Panc1 (cell line): ENCODE results near the gene CDHR5. TPM values are rescaled to one million over a fixed set of nuclear protein-coding genes. Genes with fewer than 3 reads are reported as not detected.

ENCODE experiments used
- ATAC-seq: fragments of 200-7000 bp; cut with Tn5 transposase; 2 replicates; pipeline ENCODE4 v1.9.1; 2020; ENCODE audit warnings: mild to moderate bottlenecking, moderate library complexity
- BruUV-seq: library from RNA; stranded (reverse); fragments of 400-500 nt; replicated peaks from 2 replicates; lab custom pipeline; 2021; lab: Mats Ljungman, UMichigan
- CTCF ChIA-PET: fragments of 300-600 bp; sonication (Branson Sonifier 250); formaldehyde crosslinking; loops from one replicate; lab custom pipeline; 2022; ENCODE audit warnings: antibody characterized with exemption; lab: Charles Lee
- POLR2A ChIA-PET: fragments of 300-600 bp; sonication (Branson Sonifier 250); formaldehyde crosslinking; loops from one replicate; lab custom pipeline; 2022; ENCODE audit warnings: antibody characterized with exemption; lab: Charles Lee
- DNase-seq: peaks from one replicate; pipeline ENCODE4 v3.0.0-alpha.2; 2010; ENCODE audit warnings: low read depth, low spot score
- H3K27ac ChIP-seq: 2 replicates; pipeline ENCODE4 v1.5.1; 2011; ENCODE audit warnings: mild to moderate bottlenecking, low read length, inconsistent platforms
- H3K27me3 ChIP-seq: fragments of 200-500 bp; sonication (Bioruptor generic); 2 replicates; pipeline ENCODE4 v1.6.0; 2014; ENCODE audit warnings: low read length, inconsistent platforms; ENCODE audit not compliant: control insufficient read depth, insufficient read depth
- H3K36me3 ChIP-seq: fragments of 200-500 bp; sonication (Bioruptor generic); 2 replicates; pipeline ENCODE4 v1.5.1; 2014; ENCODE audit warnings: inconsistent platforms, mild to moderate bottlenecking, low read length, moderate library complexity; ENCODE audit not compliant: control insufficient read depth, insufficient read depth
- H3K4me1 ChIP-seq: 2 replicates; pipeline ENCODE4 v1.5.1; 2011; ENCODE audit warnings: inconsistent platforms, mild to moderate bottlenecking, low read length, moderate library complexity; ENCODE audit not compliant: control insufficient read depth, insufficient read depth
- H3K4me3 ChIP-seq, 2 experiments: 2 replicates each; pipeline ENCODE4 v1.5.1; 2011 to 2012; ENCODE audit warnings: low read depth in 2 of 2, low read length in 2 of 2, mild to moderate bottlenecking in 2 of 2, inconsistent platforms in 1 of 2, moderate library complexity in 1 of 2
- H3K9me3 ChIP-seq: fragments of 200-500 bp; sonication (Bioruptor generic); 2 replicates; pipeline ENCODE4 v1.5.1; 2014; ENCODE audit warnings: low read depth, mild to moderate bottlenecking, inconsistent platforms, low read length, moderate library complexity; ENCODE audit not compliant: control insufficient read depth, insufficient read depth
- POLR2AphosphoS5 ChIP-seq: IDR thresholded peaks from 2 replicates; pipeline ENCODE4 v1.6.1; 2012; ENCODE audit warnings: mild to moderate bottlenecking, low read depth, low read length, moderate library complexity
- SIN3A ChIP-seq: IDR thresholded peaks from 2 replicates; pipeline ENCODE4 v1.6.1; 2012; ENCODE audit warnings: low read depth, mild to moderate bottlenecking, low read length, moderate library complexity, borderline replicate concordance; ENCODE audit not compliant: insufficient read depth
- TCF7L2 ChIP-seq: IDR thresholded peaks from 2 replicates; pipeline ENCODE4 v1.6.1; 2011; ENCODE audit warnings: mild to moderate bottlenecking, low read depth, low read length, inconsistent platforms
- in situ Hi-C: cut with HindIII; loops from 2 replicates; pipeline ENCODE4 v1.10.0; 2016; ENCODE audit warnings: low sequenced_read_pairs, low pct_unique_long_range_greater_than_20kb
- intact Hi-C: fragments of 100-400 bp; cut with micrococcal nuclease; formaldehyde crosslinking; loops from one replicate; pipeline ENCODE4 v1.10.0; 2022; ENCODE audit not compliant: unreplicated experiment
- total RNA-seq: library from RNA; stranded (reverse); gene quantifications from one replicate; pipeline ENCODE4 v1.2.1, GENCODE V29; 2021; ENCODE audit not compliant: unreplicated experiment
- TF ChIP-seq, protein P1 (sequence below): fragments of 450-650 bp; IDR thresholded peaks from 2 replicates; pipeline ENCODE4 v1.5.1; 2017; ENCODE audit warnings: mild to moderate bottlenecking
- TF ChIP-seq, protein P2 (sequence below), 2 experiments: IDR thresholded peaks; 2 replicates each; pipeline ENCODE4 v1.6.1; 2011 to 2012; ENCODE audit warnings: low read depth in 2 of 2, control low read depth in 1 of 2, low read length in 1 of 2, mild to moderate bottlenecking in 1 of 2, moderate library complexity in 1 of 2; ENCODE audit not compliant: insufficient read depth in 1 of 2

CDHR5 gene
- total RNA-seq, 1 experiment from 2014 or later = not detected

DNA sequence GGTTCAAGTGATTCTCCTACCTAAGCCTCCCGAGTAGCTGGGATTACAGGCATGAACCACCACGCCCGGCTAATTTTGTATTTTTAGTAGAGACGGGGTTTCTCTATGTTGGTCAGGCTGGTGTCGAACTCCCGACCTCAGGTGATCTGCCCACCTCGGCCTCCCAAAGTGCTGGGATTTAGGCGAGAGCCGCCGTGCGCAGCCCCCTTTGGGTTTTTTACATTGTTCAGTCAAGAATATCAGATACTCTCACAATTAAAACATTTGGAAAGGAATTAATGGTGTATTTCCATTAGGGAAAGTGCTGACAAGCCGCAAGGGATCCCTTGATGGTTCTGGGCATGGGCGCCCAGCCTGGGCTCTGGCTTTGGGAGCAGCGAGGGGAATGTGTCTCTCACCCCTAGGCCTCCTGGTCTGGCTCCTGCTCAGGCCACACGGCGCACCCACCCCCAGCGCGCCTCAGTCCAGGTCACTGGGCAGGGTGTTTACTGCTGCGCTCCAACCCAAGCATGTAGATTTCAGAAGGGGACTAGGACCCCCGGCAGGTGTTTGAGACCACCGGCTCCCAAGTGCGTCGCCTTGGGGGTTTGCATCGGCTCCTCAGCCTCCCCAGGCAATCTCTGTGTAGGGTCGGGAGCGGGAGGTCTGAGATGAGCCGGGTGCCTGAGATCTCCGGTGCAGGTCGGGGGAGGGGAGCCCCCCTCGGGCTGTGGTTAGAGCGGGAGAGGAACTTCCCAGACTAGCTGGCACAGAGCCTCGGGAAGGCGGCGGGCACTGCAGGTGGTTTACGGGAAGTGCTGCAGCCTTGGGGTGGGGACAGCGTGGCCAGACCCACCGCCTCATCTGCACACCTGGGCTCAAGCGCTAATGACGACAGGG, 8.2 kb downstream of the CDHR5 start:
- ChIA-PET CTCF (no interaction called here), POLR2A (interaction anchor here (1.1 kb wide), 1 partner anchor 79 kb away, joined by 4 read pairs; the partner anchor contains the start of gene TMEM80)
- Histone ChIP-seq H3K27me3 (no peaks in the 10 kb centered on the region), H3K4me3 (peak overlapping the region; percentile 63 to 64; a peak in 3 of 4 replicates), H3K9me3 (no peaks in the 10 kb centered on the region), H3K36me3 (peaks cover 6% of the 10 kb centered on the region), H3K27ac (peak overlapping the region; percentile 80), H3K4me1 (peaks cover 49% of the 10 kb centered on the region)
- no peak for TF ChIP-seq POLR2AphosphoS5
- TF ChIP-seq SIN3A = no peak
- TF ChIP-seq, protein P1, sequence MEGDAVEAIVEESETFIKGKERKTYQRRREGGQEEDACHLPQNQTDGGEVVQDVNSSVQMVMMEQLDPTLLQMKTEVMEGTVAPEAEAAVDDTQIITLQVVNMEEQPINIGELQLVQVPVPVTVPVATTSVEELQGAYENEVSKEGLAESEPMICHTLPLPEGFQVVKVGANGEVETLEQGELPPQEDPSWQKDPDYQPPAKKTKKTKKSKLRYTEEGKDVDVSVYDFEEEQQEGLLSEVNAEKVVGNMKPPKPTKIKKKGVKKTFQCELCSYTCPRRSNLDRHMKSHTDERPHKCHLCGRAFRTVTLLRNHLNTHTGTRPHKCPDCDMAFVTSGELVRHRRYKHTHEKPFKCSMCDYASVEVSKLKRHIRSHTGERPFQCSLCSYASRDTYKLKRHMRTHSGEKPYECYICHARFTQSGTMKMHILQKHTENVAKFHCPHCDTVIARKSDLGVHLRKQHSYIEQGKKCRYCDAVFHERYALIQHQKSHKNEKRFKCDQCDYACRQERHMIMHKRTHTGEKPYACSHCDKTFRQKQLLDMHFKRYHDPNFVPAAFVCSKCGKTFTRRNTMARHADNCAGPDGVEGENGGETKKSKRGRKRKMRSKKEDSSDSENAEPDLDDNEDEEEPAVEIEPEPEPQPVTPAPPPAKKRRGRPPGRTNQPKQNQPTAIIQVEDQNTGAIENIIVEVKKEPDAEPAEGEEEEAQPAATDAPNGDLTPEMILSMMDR = no peak
- TF ChIP-seq TCF7L2 = no peak
- TF ChIP-seq, protein P2, sequence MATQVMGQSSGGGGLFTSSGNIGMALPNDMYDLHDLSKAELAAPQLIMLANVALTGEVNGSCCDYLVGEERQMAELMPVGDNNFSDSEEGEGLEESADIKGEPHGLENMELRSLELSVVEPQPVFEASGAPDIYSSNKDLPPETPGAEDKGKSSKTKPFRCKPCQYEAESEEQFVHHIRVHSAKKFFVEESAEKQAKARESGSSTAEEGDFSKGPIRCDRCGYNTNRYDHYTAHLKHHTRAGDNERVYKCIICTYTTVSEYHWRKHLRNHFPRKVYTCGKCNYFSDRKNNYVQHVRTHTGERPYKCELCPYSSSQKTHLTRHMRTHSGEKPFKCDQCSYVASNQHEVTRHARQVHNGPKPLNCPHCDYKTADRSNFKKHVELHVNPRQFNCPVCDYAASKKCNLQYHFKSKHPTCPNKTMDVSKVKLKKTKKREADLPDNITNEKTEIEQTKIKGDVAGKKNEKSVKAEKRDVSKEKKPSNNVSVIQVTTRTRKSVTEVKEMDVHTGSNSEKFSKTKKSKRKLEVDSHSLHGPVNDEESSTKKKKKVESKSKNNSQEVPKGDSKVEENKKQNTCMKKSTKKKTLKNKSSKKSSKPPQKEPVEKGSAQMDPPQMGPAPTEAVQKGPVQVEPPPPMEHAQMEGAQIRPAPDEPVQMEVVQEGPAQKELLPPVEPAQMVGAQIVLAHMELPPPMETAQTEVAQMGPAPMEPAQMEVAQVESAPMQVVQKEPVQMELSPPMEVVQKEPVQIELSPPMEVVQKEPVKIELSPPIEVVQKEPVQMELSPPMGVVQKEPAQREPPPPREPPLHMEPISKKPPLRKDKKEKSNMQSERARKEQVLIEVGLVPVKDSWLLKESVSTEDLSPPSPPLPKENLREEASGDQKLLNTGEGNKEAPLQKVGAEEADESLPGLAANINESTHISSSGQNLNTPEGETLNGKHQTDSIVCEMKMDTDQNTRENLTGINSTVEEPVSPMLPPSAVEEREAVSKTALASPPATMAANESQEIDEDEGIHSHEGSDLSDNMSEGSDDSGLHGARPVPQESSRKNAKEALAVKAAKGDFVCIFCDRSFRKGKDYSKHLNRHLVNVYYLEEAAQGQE (IDR thresholded peaks at IDR 0.05; ENCODE audit: insufficient read depth in 1 of 2, low read depth in 2 of 2, low read length in 1 of 2) = no peak
- DNase-seq (no peak), ATAC-seq (no peak)
- intact Hi-C loops = no loop called here
- in situ Hi-C loops = no loop called here
- BruUV-seq = TSS peak; percentile 20

DNA sequence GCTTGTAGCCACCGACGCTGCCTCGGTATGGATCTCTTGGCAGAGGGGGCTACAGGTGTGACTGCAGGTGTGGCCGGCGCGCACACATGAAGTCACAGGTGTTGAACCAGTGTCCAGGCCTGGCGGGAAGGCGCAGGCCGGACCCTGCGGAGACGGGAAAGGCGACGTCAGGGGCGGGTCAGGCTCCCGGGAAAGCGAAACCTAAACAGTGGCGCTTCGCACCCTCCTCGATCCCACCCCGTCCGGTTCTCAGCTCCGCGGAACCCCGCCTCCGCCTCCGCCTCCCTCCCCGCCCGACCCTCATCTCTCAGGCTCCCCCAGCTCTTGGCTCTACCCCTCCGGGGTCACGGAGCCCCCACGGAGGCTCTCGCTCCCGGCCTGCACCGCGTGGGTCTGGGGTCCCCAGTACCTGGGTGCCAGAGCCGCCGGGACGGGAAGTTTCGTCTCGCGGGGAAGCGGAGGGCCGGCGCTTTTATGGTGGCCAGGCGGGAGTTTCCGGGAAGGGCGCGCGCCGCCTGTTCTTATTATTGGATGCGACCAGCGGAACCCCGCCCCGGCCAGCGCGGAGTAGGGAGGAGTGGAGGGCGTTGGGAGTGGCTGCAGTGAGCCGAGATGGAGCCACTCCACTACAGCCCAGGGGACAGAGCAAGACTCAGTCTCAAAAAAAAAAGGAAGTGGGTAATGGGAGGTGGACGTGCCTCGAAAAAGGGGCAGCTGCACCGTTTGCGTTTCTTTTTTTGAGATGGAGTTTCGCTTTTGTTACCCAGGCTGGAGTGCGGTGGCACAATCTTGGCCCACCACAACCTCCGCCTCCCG, 9.0 kb downstream of the CDHR5 start, which contains the start of gene IRF7:
TSS of gene IRF7 (minus strand) at position 447 of the 816 bp plus-strand sequence. CDS start 586 bp downstream, outside the sequence.
- CTCF ChIA-PET = no interaction called here
- DNase-seq (no peak), ATAC-seq (peak; percentile 79)
- in situ Hi-C loops = no loop called here
- H3K9me3 ChIP-seq = no peaks in the 10 kb centered on the region
- H3K27ac ChIP-seq = peak within 1 kb of the TSS; percentile 80
- intact Hi-C loops = no loop called here
- peaks cover 14% of the 10 kb centered on the region for H3K36me3 ChIP-seq
- POLR2A ChIA-PET = interaction anchor here (1.1 kb wide), 1 partner anchor 80 kb away, joined by 4 read pairs; the partner anchor contains the start of gene TMEM80
- TF ChIP-seq TCF7L2 (peak; percentile 75), SIN3A (peak; percentile 69; the same call in 1 of the 2 replicates), POLR2AphosphoS5 (peak; percentile 96)
- TF ChIP-seq, protein P2 (IDR thresholded peaks at IDR 0.05; ENCODE audit: insufficient read depth in 1 of 2, low read depth in 2 of 2, low read length in 1 of 2) = no peak
- TF ChIP-seq, protein P1 = no peak
- peak within 1 kb of the TSS; percentile 63 to 64 for H3K4me3 ChIP-seq
- H3K27me3 ChIP-seq = no peaks in the 10 kb centered on the region
- no TSS peak for BruUV-seq
- H3K4me1 ChIP-seq = peaks cover 45% of the 10 kb centered on the region
